Measurements from ENCODE around the gene ATP2C2. TPM values are rescaled to one million over a fixed set of nuclear protein-coding genes. Genes with fewer than 3 reads are reported as not detected.

The ATP2C2 gene
- total and polyA plus RNA-seq, 3 donors from 2014 or later: 1.1 to 5.8 (median 3.0) TPM

- WGBS, 2 donors: 20 to 33% methylated on average over 9 to 13 of the region's 13 CpGs
- peak overlapping the region; percentile 80 to 83 for H3K27ac ChIP-seq
- peaks cover 14% of the 10 kb centered on the region for H3K4me1 ChIP-seq
- TF ChIP-seq CTCF (IDR thresholded peaks at IDR 0.05) (no peak), POLR2A (IDR thresholded peaks at IDR 0.05) (no peak)
- H3K4me3 ChIP-seq: peak overlapping the region; percentile 82 to 83
- no peaks in the 10 kb centered on the region for H3K36me3 ChIP-seq (ENCODE audit: low read depth, missing control alignments)
- no peaks in the 10 kb centered on the region for H3K27me3 ChIP-seq
- intact Hi-C loops (cut with DNase I; ENCODE audit: low total_unique reads): no loop called here
- no peak for DNase-seq
- H3K9me3 ChIP-seq: no peaks in the 10 kb centered on the region
These were observed 135.5 kb downstream of the ATP2C2 start for GRCh38 chr16:84503751-84504395.

GRCh38 chr16:84504420-84505248, 136.3 kb downstream of the ATP2C2 start, which contains the start of gene MEAK7:
MEAK7 (minus strand) TSS chr16:84504659; CDS start chr16:84498086, 6,573 bp downstream.
- Histone ChIP-seq H3K4me1 (peaks cover 14% of the 10 kb centered on the region), H3K27me3 (no peaks in the 10 kb centered on the region), H3K27ac (peak within 1 kb of the TSS; percentile 80 to 83), H3K4me3 (peak within 1 kb of the TSS; percentile 82 to 83), H3K9me3 (no peaks in the 10 kb centered on the region), H3K36me3 (ENCODE audit: low read depth, missing control alignments) (no peaks in the 10 kb centered on the region)
- TF ChIP-seq POLR2A (IDR thresholded peaks at IDR 0.05): peak; percentile 4
- peak in 1 of 3 experiments; percentile 6 for TF ChIP-seq CTCF (IDR thresholded peaks at IDR 0.05)
- intact Hi-C loops (cut with DNase I; ENCODE audit: low total_unique reads): loop anchor here (5.0 kb wide), 1 partner anchor 223 kb away; no protein-coding TSS in a partner anchor
- 1% methylated on average over 11 to 34 of the region's 45 CpGs for WGBS, 2 donors
- DNase-seq: peak; percentile 100

- Histone ChIP-seq H3K36me3 (ENCODE audit: low read depth, missing control alignments) (no peaks in the 10 kb centered on the region), H3K4me1 (peaks cover 14% of the 10 kb centered on the region), H3K27ac (peak overlapping the region in 1 of 2 donors; percentile 25), H3K4me3 (peak overlapping the region; percentile 82 to 83), H3K27me3 (no peaks in the 10 kb centered on the region), H3K9me3 (no peaks in the 10 kb centered on the region)
- DNase-seq: no peak
- 56 to 63% methylated on average over 27 to 33 of the region's 33 CpGs for WGBS, 2 donors
- intact Hi-C loops (cut with DNase I; ENCODE audit: low total_unique reads): loop anchor here (5.0 kb wide), 1 partner anchor 222 kb away; no protein-coding TSS in a partner anchor
- no peak for TF ChIP-seq CTCF (IDR thresholded peaks at IDR 0.05)
- TF ChIP-seq POLR2A (IDR thresholded peaks at IDR 0.05): no peak
These were observed 137.2 kb downstream of the ATP2C2 start for GRCh38 chr16:84505249-84506187.
